Spleen (tissue), 7 donors: Measurements from ENCODE around the gene ZNF141.

Experiments
- POLR2AphosphoS5 ChIP-seq, 3 donors: sonication (generic); formaldehyde crosslinking; IDR thresholded peaks; one replicate each; pipeline ENCODE4 v1.5.1; 2017; ENCODE audit warnings: antibody characterized with exemption in 3 of 3
- TF ChIP-seq, protein P1 (sequence below), 11 experiments: fragments of 200-600 bp in 7 of 11; fragments of 450-650 bp in 4 of 11; sonication (generic) in 4 of 11; IDR thresholded peaks in 8 of 11; conservative IDR thresholded peaks in 3 of 11; 1 replicate in 7 of 11; 2 replicates in 4 of 11; pipeline versions ENCODE4 v1.4.0 to v1.8.0; 2016 to 2021; ENCODE audit warnings: antibody characterized with exemption in 11 of 11, inconsistent platforms in 4 of 11, mild to moderate bottlenecking in 1 of 11
- donor health status: DM: no; HTN: no; CAD: no; lungs with moderate emphysema.
- donor health status: DM: no; HTN: no; CAD: no.
- donor health status: DM: no; HTN: no; CAD: no.

DNA sequence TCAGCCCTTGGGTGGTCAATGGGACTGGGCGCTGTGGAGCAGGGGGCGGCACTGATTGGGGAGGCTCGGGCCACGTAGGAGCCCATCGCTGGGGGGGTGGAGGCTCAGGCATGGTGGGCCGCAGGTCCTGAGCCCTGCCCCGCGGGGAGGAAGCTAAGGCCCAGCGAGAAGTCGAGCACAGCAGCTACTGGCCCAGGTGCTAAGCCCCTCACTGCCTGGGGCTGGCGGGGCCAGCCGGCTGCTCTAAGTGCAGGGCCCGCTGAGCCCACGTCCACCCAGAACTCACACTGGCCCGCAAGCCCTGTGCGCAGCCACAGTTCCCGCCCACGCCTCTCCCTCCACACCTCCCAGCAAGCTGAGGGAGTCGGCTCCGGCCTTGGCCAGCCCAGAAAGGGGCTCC lies 66.4 kb downstream of the ZNF141 start:
- TF ChIP-seq, protein P1, sequence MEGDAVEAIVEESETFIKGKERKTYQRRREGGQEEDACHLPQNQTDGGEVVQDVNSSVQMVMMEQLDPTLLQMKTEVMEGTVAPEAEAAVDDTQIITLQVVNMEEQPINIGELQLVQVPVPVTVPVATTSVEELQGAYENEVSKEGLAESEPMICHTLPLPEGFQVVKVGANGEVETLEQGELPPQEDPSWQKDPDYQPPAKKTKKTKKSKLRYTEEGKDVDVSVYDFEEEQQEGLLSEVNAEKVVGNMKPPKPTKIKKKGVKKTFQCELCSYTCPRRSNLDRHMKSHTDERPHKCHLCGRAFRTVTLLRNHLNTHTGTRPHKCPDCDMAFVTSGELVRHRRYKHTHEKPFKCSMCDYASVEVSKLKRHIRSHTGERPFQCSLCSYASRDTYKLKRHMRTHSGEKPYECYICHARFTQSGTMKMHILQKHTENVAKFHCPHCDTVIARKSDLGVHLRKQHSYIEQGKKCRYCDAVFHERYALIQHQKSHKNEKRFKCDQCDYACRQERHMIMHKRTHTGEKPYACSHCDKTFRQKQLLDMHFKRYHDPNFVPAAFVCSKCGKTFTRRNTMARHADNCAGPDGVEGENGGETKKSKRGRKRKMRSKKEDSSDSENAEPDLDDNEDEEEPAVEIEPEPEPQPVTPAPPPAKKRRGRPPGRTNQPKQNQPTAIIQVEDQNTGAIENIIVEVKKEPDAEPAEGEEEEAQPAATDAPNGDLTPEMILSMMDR (IDR thresholded peaks at IDR 0.05 in 8 of 11, conservative IDR thresholded peaks at IDR 0.05 in 3 of 11): no peak
- no peak for TF ChIP-seq POLR2AphosphoS5 (IDR thresholded peaks at IDR 0.05)
